Measurements from ENCODE around the gene NACC2.

Gene NACC2

DNA sequence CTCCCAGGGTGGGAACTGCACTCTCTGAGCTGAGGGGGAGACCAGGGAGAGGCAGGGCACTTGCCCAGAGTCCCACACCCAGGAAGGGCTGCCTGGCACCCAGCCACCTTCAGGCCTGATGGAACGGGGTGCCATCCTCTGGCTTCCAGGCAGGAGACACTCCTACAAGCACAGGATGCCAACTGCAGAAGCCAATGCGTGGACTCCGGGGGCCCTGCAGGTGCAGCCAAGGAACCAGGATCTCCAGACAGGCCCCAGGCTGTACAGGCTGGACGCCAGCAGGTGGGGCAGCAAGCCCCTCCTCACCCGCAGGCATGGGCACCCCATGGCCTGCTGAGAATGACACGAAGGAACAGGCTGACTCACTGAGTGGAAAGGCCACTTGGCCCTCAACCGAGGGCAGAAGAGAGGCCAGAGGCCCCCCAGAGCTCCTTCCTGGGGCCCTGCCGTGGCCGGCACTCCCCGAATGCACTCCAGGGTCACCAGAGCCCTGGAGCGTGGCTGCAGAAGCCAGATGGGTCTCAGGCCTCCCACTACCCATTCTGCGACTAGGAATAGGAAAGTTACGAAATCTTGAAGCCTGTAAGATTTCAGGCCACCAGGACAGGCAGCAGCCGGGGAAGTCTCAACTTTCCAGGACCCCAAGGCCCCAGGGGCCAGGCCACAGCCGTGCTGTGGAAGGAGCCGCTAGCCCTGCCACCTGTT is 15.7 kb downstream of the NACC2 start:
- peaks cover 18% of the 10 kb centered on the region for H3K79me2 ChIP-seq
- H3K4me3 ChIP-seq (ENCODE audit: low read depth, low read length) = no peak overlapping the region
- H3K27ac ChIP-seq = no peak overlapping the region
- no peaks in the 10 kb centered on the region for H3K9me3 ChIP-seq (ENCODE audit: control insufficient read depth, low read length)
- no peaks in the 10 kb centered on the region for H3K36me3 ChIP-seq (ENCODE audit: control insufficient read depth, insufficient read depth, low read length)
- TF ChIP-seq, protein P1, sequence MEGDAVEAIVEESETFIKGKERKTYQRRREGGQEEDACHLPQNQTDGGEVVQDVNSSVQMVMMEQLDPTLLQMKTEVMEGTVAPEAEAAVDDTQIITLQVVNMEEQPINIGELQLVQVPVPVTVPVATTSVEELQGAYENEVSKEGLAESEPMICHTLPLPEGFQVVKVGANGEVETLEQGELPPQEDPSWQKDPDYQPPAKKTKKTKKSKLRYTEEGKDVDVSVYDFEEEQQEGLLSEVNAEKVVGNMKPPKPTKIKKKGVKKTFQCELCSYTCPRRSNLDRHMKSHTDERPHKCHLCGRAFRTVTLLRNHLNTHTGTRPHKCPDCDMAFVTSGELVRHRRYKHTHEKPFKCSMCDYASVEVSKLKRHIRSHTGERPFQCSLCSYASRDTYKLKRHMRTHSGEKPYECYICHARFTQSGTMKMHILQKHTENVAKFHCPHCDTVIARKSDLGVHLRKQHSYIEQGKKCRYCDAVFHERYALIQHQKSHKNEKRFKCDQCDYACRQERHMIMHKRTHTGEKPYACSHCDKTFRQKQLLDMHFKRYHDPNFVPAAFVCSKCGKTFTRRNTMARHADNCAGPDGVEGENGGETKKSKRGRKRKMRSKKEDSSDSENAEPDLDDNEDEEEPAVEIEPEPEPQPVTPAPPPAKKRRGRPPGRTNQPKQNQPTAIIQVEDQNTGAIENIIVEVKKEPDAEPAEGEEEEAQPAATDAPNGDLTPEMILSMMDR (IDR thresholded peaks at IDR 0.05) = no peak
- H3K9ac ChIP-seq = no peak overlapping the region
- no peak overlapping the region for H3K4me2 ChIP-seq (ENCODE audit: low read length)
- H3K27me3 ChIP-seq (ENCODE audit: control insufficient read depth, insufficient read depth, low read length) = no peaks in the 10 kb centered on the region
- peaks cover 4% of the 10 kb centered on the region for H3K4me1 ChIP-seq
- no peak overlapping the region for H2AFZ ChIP-seq

DNA sequence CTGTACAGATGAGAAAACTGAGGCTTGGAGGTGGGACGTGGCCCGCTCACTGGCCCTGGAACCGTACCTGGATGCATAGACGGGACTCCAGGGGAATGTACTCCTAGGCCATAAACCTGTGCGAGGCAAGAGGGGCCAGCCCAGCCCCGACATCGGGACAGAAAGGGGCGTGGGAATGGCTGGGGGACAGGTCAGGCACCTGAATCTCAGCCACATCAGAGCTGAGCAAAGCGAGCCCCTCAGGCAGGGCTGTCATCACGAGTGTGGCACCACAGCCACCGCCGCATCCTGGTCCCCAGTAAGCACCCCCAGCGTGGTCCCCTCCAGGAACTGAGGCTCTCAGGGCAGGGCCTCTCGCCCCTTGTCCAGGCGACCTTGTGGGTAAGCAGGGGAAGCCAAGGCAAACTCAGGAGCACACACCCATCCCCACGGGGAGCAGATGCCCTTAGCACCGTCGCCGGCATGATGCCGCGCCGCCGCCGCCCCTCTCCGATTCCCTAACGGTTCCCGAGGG is 16.5 kb downstream of the NACC2 start:
- no peak overlapping the region for H3K4me3 ChIP-seq (ENCODE audit: low read depth, low read length)
- peaks cover 15% of the 10 kb centered on the region for H3K79me2 ChIP-seq
- H3K4me2 ChIP-seq (ENCODE audit: low read length) = no peak overlapping the region
- no peak overlapping the region for H2AFZ ChIP-seq
- no peak overlapping the region for H3K9ac ChIP-seq
- H3K4me1 ChIP-seq = peaks cover 4% of the 10 kb centered on the region
- no peaks in the 10 kb centered on the region for H3K9me3 ChIP-seq (ENCODE audit: control insufficient read depth, low read length)
- H3K27me3 ChIP-seq (ENCODE audit: control insufficient read depth, insufficient read depth, low read length) = no peaks in the 10 kb centered on the region
- H3K36me3 ChIP-seq (ENCODE audit: control insufficient read depth, insufficient read depth, low read length) = no peaks in the 10 kb centered on the region
- TF ChIP-seq, protein P1 (IDR thresholded peaks at IDR 0.05) = no peak
- no peak overlapping the region for H3K27ac ChIP-seq

DNA sequence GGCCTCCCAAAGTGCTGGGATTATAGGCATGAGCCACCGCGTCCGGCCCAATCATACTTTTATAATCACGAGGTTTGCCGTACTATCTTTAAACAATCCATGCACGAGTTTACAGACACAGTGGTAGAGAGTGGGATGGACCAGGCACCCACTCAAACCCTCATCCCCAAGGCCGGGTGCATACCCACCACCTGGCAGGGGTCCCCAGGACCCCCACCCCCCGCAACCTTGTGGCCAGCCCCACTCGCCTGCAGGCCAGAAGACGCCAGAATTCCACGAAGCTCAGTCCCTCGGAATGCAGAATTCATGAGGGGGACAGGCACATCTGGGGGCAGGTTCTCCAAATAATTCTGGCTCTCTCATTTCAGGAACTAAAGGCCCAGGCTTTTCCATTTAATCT is 17.1 kb downstream of the NACC2 start:
- TF ChIP-seq, protein P1 (IDR thresholded peaks at IDR 0.05) = no peak

GRCh38 chr9:136077491-136077890 is 17.6 kb downstream of the NACC2 start:
- no peaks in the 10 kb centered on the region for H3K9me3 ChIP-seq (ENCODE audit: control insufficient read depth, low read length)
- no peak overlapping the region for H2AFZ ChIP-seq
- H3K36me3 ChIP-seq (ENCODE audit: control insufficient read depth, insufficient read depth, low read length) = no peaks in the 10 kb centered on the region
- H3K27me3 ChIP-seq (ENCODE audit: control insufficient read depth, insufficient read depth, low read length) = no peaks in the 10 kb centered on the region
- no peak overlapping the region for H3K4me2 ChIP-seq (ENCODE audit: low read length)
- TF ChIP-seq, protein P1 (IDR thresholded peaks at IDR 0.05) = no peak
- H3K4me1 ChIP-seq = peaks cover 4% of the 10 kb centered on the region
- no peak overlapping the region for H3K4me3 ChIP-seq (ENCODE audit: low read depth, low read length)
- no peak overlapping the region for H3K9ac ChIP-seq
- H3K27ac ChIP-seq = no peak overlapping the region
- peaks cover 12% of the 10 kb centered on the region for H3K79me2 ChIP-seq

More for the DNA sequence above, 17.1 kb downstream of the NACC2 start:
- Histone ChIP-seq H3K27ac (no peak overlapping the region), H3K4me2 (ENCODE audit: low read length) (no peak overlapping the region), H3K27me3 (ENCODE audit: control insufficient read depth, insufficient read depth, low read length) (no peaks in the 10 kb centered on the region), H2AFZ (no peak overlapping the region), H3K4me3 (ENCODE audit: low read depth, low read length) (no peak overlapping the region), H3K9me3 (ENCODE audit: control insufficient read depth, low read length) (no peaks in the 10 kb centered on the region), H3K4me1 (peaks cover 4% of the 10 kb centered on the region), H3K79me2 (peaks cover 15% of the 10 kb centered on the region), H3K36me3 (ENCODE audit: control insufficient read depth, insufficient read depth, low read length) (no peaks in the 10 kb centered on the region), H3K9ac (no peak overlapping the region)

All from parathyroid adenoma (tissue), 2 donors.